GM18508 (cell line): ENCODE data around the gene SLC25A6.
"Not testable (repeated sequence)": the region's sequence is repeated elsewhere in the genome, so short reads cannot be mapped to it uniquely, and the experiment has no call there.

Experiments used
- ATAC-seq: cut with Tn5 transposase; IDR thresholded peaks from one replicate; pipeline ENCODE4 v1.9.1; 2021; ENCODE audit warnings: moderate number of reproducible peaks; ENCODE audit not compliant: insufficient read depth, unreplicated experiment

The SLC25A6 gene

GRCh38 chrX:1355131-1356046, 36.5 kb downstream of the SLC25A6 start:
- ATAC-seq: no peak

GRCh38 chrX:1354036-1355019, 37.6 kb downstream of the SLC25A6 start:
- no peak for ATAC-seq

- ATAC-seq: no peak
These were observed 39.8 kb downstream of the SLC25A6 start for GRCh38 chrX:1351981-1352714.

- not testable (repeated sequence) for ATAC-seq
These were observed 42.3 kb downstream of the SLC25A6 start for GRCh38 chrX:1349606-1350005.

- ATAC-seq: no peak
These were observed 50.2 kb downstream of the SLC25A6 start for GRCh38 chrX:1341545-1342184.

- ATAC-seq: no peak
These were observed 54.7 kb downstream of the SLC25A6 start for GRCh38 chrX:1336948-1337779.

GRCh38 chrX:1336331-1336943, 55.5 kb downstream of the SLC25A6 start, which contains the start of gene IL3RA:
Gene IL3RA (plus strand): TSS chrX:1336785. CDS start chrX:1341766, 4,981 bp downstream.
- no peak for ATAC-seq
